Stomach (tissue), 4 donors: ENCODE measurements around the gene SLIT1.

Source experiments
- CTCF ChIP-seq, 7 experiments: fragments of 450-650 bp in 4 of 7; fragments of 200-600 bp in 3 of 7; sonication (generic) in 3 of 7; IDR thresholded peaks; one replicate each; pipeline ENCODE4 v1.5.1; 2016 to 2019; ENCODE audit warnings: antibody characterized with exemption in 7 of 7, control low read depth in 2 of 7, mild to moderate bottlenecking in 1 of 7
- POLR2AphosphoS5 ChIP-seq, 3 donors: sonication (generic); formaldehyde crosslinking; IDR thresholded peaks; one replicate each; pipeline ENCODE4 v1.6.1; 2016; ENCODE audit warnings: antibody characterized with exemption in 3 of 3

DNA sequence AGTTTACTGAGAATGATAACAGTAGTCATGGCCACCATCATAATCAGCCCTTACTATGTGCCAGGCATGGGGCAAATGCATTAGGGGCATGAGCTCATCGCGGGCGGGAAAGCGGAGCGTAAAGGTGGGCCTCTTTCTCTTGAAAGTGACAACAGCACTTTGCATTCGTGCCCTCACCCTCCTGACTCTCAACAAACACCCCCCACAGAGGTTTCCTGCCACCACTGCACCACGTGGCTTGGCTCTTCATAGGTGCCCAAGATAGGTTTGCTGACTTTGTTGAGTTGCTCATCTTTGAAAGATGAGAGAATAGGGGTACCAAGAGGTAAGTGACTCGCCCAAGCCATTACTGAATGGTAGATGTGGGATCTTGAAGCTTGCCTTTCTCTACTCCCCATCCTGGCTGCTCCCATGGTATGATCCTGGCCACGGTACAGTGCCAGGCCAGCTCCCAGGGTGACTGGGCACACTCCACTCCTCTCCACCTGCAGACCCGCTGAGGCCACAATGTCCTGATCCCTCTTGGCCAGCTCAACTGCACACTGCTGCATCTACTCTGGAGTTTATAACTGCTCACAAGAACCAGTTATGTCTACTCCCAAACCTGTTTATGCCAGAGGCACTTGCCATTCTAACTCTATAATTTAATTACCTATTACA lies 26.0 kb downstream of the SLIT1 start:
- no peak for TF ChIP-seq CTCF (IDR thresholded peaks at IDR 0.05)
- TF ChIP-seq POLR2AphosphoS5 (IDR thresholded peaks at IDR 0.05) = no peak
